KOPT-K1 (cell line): Measurements from ENCODE around the gene KIF19.

Experiments used
- H3K27ac ChIP-seq: fragments of 200-600 bp; sonication (generic); 2 replicates; pipeline ENCODE4 v1.5.1; 2016; ENCODE audit warnings: antibody characterized with exemption, mild to moderate bottlenecking, low read depth, low read length; ENCODE audit not compliant: poor library complexity, severe bottlenecking
- H3K36me3 ChIP-seq: fragments of 200-600 bp; sonication (generic); 2 replicates; pipeline ENCODE4 v1.5.1; 2017; ENCODE audit warnings: antibody characterized with exemption, mild to moderate bottlenecking, low read length, moderate library complexity; ENCODE audit not compliant: insufficient read depth
- H3K9me3 ChIP-seq: fragments of 200-600 bp; sonication (generic); 2 replicates; pipeline ENCODE4 v1.5.1; 2017; ENCODE audit warnings: antibody characterized with exemption, low read length, mild to moderate bottlenecking; ENCODE audit not compliant: insufficient read depth, poor library complexity, severe bottlenecking

The KIF19 gene

GRCh38 chr17:74358697-74359096 lies 32.7 kb downstream of the KIF19 start:
- no peaks in the 10 kb centered on the region for H3K9me3 ChIP-seq
- no peaks in the 10 kb centered on the region for H3K36me3 ChIP-seq
- no peak overlapping the region for H3K27ac ChIP-seq

DNA sequence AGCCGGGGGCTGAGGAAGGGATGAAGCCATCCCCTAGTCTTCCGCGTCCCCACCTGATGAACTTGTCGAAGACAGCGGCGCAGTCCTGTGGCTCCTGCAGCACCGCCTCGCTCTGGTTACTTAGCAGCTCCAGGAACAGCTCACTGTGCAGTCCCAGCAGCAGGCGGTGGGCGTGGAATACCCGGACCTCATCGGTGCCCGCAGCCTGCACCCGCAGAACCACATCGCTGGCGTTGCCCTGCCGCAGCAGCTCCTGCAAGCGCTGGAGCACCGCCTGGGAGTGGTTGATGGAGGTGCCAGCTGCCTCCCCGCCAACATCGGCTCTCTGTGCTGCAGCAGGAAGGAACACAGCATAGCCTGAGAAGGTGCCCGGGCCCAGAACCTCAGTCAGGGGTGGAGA lies 33.9 kb downstream of the KIF19 start:
- Histone ChIP-seq H3K9me3 (no peaks in the 10 kb centered on the region), H3K36me3 (no peaks in the 10 kb centered on the region), H3K27ac (no peak overlapping the region)

GRCh38 chr17:74360899-74361229 lies 34.8 kb downstream of the KIF19 start:
- no peak overlapping the region for H3K27ac ChIP-seq
- H3K36me3 ChIP-seq, result no peaks in the 10 kb centered on the region
- no peaks in the 10 kb centered on the region for H3K9me3 ChIP-seq

GRCh38 chr17:74361230-74362068 lies 35.4 kb downstream of the KIF19 start, which contains the start of gene BTBD17:
Gene BTBD17 (minus strand): TSS chr17:74361868. CDS start chr17:74361819, 49 bp downstream.
- H3K9me3 ChIP-seq, result no peaks in the 10 kb centered on the region
- no peak within 1 kb of the TSS for H3K27ac ChIP-seq
- H3K36me3 ChIP-seq, result no peaks in the 10 kb centered on the region

GRCh38 chr17:74362069-74362405 lies 36.0 kb downstream of the KIF19 start:
- H3K27ac ChIP-seq, result no peak overlapping the region
- H3K36me3 ChIP-seq, result no peaks in the 10 kb centered on the region

DNA sequence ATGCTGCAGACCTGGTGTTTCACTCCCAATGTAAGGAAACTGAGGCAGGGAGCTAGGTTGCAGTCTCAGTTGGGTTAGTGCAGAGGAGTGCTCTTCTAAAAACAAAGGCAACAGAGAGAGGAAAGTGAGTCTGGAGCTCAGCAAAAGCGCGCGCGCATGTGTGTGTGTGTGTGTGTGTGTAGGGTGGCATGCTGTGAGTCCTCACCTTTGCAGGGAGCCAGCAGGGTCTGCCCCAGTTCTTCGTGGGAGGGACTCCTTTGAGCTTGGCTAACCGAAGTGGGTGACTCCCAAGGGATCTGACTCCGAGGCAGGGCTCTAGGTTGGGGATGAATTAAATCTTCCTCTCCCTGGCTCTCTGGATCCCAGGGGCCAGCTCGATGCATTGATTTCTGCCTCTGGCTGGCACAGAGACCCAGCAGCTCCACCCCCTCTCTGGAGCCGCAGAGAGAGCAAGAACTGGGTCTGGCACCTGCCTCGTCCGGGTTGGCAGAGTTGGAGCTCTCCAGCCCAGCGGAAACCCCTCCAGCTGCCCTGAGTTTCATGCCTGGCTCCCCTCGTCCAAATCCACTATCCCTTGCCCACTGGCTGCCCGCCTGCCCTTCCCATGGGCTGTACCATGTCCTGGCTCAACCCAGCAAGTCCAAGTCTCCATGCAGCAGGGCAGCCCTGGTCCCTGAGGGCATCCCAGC lies 36.9 kb downstream of the KIF19 start:
- Histone ChIP-seq H3K36me3 (no peaks in the 10 kb centered on the region), H3K27ac (no peak overlapping the region), H3K9me3 (no peaks in the 10 kb centered on the region)

More at GRCh38 chr17:74362069-74362405, 36.0 kb downstream of the KIF19 start:
- H3K9me3 ChIP-seq, result no peaks in the 10 kb centered on the region

GRCh38 chr17:74367206-74367605 lies 41.2 kb downstream of the KIF19 start, which contains the start of gene GPR142:
Gene GPR142 (plus strand): TSS chr17:74367506. CDS start chr17:74369541, 2,035 bp downstream.
- H3K9me3 ChIP-seq, result no peaks in the 10 kb centered on the region
- H3K27ac ChIP-seq, result no peak within 1 kb of the TSS
- no peaks in the 10 kb centered on the region for H3K36me3 ChIP-seq

GRCh38 chr17:74368341-74369081 lies 42.5 kb downstream of the KIF19 start:
- Histone ChIP-seq H3K36me3 (no peaks in the 10 kb centered on the region), H3K9me3 (no peaks in the 10 kb centered on the region), H3K27ac (no peak overlapping the region)

DNA sequence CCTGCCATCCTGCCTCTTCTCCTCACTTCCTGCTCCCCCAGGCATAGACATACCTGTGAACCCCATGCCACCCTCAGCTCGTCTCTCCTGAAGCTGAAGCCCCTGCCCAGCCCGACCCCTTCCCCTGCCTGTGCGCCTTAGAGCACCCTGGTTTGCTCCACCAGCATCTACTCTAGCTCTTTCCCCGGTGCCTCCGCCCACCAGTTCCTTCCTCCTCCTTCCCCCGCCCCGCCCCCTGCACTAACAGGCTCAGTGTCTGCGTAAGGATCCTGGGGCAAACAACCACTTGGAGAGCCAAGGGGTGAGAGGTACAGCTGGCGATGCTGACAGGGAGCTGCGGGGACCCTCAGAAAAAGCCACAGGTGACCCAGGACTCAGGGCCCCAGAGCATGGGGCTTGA lies 43.2 kb downstream of the KIF19 start:
- no peak overlapping the region for H3K27ac ChIP-seq
- no peaks in the 10 kb centered on the region for H3K9me3 ChIP-seq
- H3K36me3 ChIP-seq, result no peaks in the 10 kb centered on the region

- Histone ChIP-seq H3K27ac (no peak overlapping the region), H3K36me3 (no peaks in the 10 kb centered on the region), H3K9me3 (no peaks in the 10 kb centered on the region)
Measured at GRCh38 chr17:74369665-74370490, 43.9 kb downstream of the KIF19 start.

DNA sequence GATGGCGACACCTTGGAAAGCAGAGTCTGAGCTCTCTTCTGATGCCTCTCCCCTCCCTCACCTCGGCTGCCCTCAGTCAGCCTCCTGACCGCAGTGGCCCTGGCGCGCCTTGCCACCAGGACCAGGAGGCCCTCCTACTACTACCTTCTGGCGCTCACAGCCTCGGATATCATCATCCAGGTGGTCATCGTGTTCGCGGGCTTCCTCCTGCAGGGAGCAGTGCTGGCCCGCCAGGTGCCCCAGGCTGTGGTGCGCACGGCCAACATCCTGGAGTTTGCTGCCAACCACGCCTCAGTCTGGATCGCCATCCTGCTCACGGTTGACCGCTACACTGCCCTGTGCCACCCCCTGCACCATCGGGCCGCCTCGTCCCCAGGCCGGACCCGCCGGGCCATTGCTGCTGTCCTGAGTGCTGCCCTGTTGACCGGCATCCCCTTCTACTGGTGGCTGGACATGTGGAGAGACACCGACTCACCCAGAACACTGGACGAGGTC lies 45.7 kb downstream of the KIF19 start:
- Histone ChIP-seq H3K36me3 (no peaks in the 10 kb centered on the region), H3K9me3 (no peaks in the 10 kb centered on the region), H3K27ac (no peak overlapping the region)

- Histone ChIP-seq H3K9me3 (no peaks in the 10 kb centered on the region), H3K27ac (no peak overlapping the region), H3K36me3 (no peaks in the 10 kb centered on the region)
Measured at GRCh38 chr17:74372426-74372825, 46.4 kb downstream of the KIF19 start.

DNA sequence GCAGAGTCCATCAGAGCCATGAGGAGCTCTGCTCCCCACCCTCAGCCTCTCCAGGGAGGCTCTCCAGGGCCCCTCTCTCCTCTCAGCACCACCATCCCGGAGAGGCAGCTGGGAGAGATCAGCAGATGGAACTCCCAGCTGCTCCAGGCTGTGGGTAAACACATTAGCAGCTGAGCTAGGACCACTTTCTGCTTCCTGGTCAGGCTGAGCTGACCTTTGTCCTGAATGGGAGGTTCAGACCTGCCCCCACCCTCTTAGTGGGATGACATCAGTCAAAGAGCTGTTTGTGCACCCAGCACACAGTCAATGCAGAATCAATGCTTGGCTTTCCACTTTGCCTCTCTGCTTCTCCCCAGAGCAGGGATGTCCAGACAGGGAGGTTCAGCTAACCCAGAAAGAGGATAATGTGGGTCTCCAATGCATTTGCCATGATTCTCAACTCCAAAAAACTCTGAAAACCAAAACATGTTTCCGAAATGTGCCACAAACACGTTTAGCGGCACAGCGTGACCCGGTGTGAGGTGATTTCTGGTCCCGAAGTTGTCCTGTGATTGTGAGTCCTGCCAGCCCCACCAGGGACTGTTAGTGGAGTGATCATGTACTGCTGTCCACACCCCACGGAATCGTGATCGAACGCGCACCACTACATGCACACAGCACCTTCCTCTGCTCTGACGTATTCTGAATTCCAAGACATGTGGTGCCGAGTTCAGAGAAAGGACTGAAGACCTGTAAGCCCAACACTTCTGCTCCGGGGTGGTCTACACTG lies 48.0 kb downstream of the KIF19 start:
- no peaks in the 10 kb centered on the region for H3K9me3 ChIP-seq
- H3K27ac ChIP-seq, result no peak overlapping the region
- no peaks in the 10 kb centered on the region for H3K36me3 ChIP-seq

- no peaks in the 10 kb centered on the region for H3K9me3 ChIP-seq
- H3K36me3 ChIP-seq, result no peaks in the 10 kb centered on the region
- H3K27ac ChIP-seq, result no peak overlapping the region
Measured at GRCh38 chr17:74374858-74375257, 48.8 kb downstream of the KIF19 start.
